Endothelial cell of coronary artery (primary cell): ENCODE results near the gene PAAF1. TPM values are rescaled to one million over a fixed set of nuclear protein-coding genes. Genes with fewer than 3 reads are reported as not detected.

Experiments used
- total RNA-seq: library from RNA; depleted of rRNA; stranded (reverse); fragments of >200 nt; gene quantifications from 2 replicates; pipeline ENCODE4 v1.2.3, GENCODE V29; 2014

Gene PAAF1, protein sequence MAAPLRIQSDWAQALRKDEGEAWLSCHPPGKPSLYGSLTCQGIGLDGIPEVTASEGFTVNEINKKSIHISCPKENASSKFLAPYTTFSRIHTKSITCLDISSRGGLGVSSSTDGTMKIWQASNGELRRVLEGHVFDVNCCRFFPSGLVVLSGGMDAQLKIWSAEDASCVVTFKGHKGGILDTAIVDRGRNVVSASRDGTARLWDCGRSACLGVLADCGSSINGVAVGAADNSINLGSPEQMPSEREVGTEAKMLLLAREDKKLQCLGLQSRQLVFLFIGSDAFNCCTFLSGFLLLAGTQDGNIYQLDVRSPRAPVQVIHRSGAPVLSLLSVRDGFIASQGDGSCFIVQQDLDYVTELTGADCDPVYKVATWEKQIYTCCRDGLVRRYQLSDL
- 9.4 and 13.2 TPM in 2 replicates for total RNA-seq

DNA sequence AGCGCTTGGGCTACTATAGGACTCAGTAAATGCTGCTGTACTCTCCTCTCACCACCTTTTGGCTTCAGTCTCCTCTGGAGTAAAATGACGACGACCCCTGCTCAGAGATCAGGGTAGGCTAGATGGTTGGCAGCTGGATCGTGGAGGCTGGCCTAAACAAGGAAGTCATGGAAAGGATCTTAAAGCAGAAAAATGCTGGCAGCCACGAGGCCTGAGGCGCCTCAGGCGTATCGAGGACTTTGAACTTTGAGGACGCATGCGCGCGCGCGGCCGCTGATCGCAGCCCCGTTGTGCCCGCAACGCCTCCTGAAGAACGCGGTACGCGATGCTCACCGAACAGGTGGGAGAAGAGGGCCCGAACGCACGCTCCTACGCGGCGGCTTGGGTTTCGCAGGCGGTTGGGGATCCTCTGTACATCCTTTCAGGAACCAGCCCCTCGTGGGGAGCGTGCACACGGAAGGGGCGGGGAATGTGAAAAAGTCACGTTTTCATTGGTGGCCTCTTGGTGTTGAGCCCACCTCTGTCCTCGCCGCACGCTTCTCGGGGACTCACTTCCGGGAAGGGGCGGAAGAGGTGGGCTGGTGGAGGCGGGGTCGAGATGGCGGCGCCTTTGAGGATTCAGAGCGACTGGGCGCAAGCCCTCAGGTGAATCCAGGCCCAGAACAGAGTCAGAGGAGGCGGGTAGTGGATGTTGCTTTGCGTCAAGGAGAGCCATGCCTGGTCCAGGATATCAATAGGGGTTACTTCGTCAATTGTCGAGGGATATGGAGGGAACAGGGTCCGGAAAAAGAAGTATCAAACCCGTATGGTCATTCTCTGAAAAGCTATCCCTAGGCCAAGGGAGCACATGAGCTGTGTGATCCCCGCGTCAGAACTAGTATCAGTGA is at the start of gene PAAF1, which contains the start of gene COA4:
Gene PAAF1, plus strand, starts transcription at position 576 of the 887 bp plus-strand sequence. Its CDS starts 23 bp downstream, at position 599.
Gene COA4, minus strand, starts transcription at position 423 of the 887 bp plus-strand sequence. CDS start 3,468 bp downstream, outside the sequence.

GRCh38 chr11:73950869-73951710 is 74.3 kb downstream of the PAAF1 start, which contains the start of gene DNAJB13:
TSS of gene DNAJB13 (plus strand) at chr11:73951026. CDS start at chr11:73951070, 44 bp downstream.

Other genes starting within 250 kb of the PAAF1 start
- gene PLEKHB1, start 230.4 kb upstream of the PAAF1 start, total RNA-seq, result 0.36 and 0.85 TPM in 2 replicates
- gene RAB6A, start 115.9 kb upstream of the PAAF1 start, total RNA-seq, result 86.8 and 117 TPM in 2 replicates
- gene MRPL48, start 89.1 kb upstream of the PAAF1 start, total RNA-seq, result 31.7 and 31.9 TPM in 2 replicates
- gene COA4, start 153 bp upstream of the PAAF1 start, total RNA-seq, result 77.1 and 83.3 TPM in 2 replicates
- gene DNAJB13, start 74.0 kb downstream of the PAAF1 start, total RNA-seq, result not detected in 2 replicates
- gene UCP2, start 105.8 kb downstream of the PAAF1 start, total RNA-seq, result 0.28 and 0.63 TPM in 2 replicates
- gene UCP3, start 132.1 kb downstream of the PAAF1 start, total RNA-seq, result 0.18 and 0.38 TPM in 2 replicates